ENCODE data around the gene AGBL4. TPM values are rescaled to one million over a fixed set of nuclear protein-coding genes. Genes with fewer than 3 reads are reported as not detected.

Gene AGBL4
- total and polyA plus RNA-seq, 8 donors, result 0.32 to 1.3 (median 0.87) TPM

GRCh38 chr1:49424782-49425181 lies 599.0 kb downstream of the AGBL4 start:
- no peaks in the 10 kb centered on the region for H3K36me3 ChIP-seq
- no peak for DNase-seq
- H3K4me3 ChIP-seq, result no peak overlapping the region
- no peak for TF ChIP-seq CTCF (IDR thresholded peaks at IDR 0.05)
- no peaks in the 10 kb centered on the region for H3K4me1 ChIP-seq
- H3K9me3 ChIP-seq, result peaks cover 0 to 2% of the 10 kb centered on the region in 2 donors
- ATAC-seq, result no peak
- H3K27ac ChIP-seq, result no peak overlapping the region
- intact Hi-C loops (cut with DNase I), result no loop called here
- no peaks in the 10 kb centered on the region for H3K27me3 ChIP-seq

- no peaks in the 10 kb centered on the region for H3K36me3 ChIP-seq
- H3K9me3 ChIP-seq, result no peaks in the 10 kb centered on the region
- ATAC-seq (no peak), DNase-seq (no peak)
- no peaks in the 10 kb centered on the region for H3K27me3 ChIP-seq
- no peak overlapping the region for H3K27ac ChIP-seq
- no peaks in the 10 kb centered on the region for H3K4me1 ChIP-seq
- TF ChIP-seq CTCF (IDR thresholded peaks at IDR 0.05), result no peak
- H3K4me3 ChIP-seq, result no peak overlapping the region
- intact Hi-C loops (cut with DNase I), result no loop called here
Measured at GRCh38 chr1:49416758-49417157, 607.0 kb downstream of the AGBL4 start.

GRCh38 chr1:49408346-49408745 lies 615.4 kb downstream of the AGBL4 start:
- intact Hi-C loops (cut with DNase I), result no loop called here

GRCh38 chr1:49397086-49397485 lies 626.7 kb downstream of the AGBL4 start:
- Histone ChIP-seq H3K4me1 (no peaks in the 10 kb centered on the region), H3K27ac (no peak overlapping the region), H3K9me3 (peaks cover 0 to 10% of the 10 kb centered on the region in 2 donors), H3K4me3 (no peak overlapping the region), H3K36me3 (no peaks in the 10 kb centered on the region), H3K27me3 (no peaks in the 10 kb centered on the region)
- intact Hi-C loops (cut with DNase I), result no loop called here
- ATAC-seq (no peak), DNase-seq (no peak)
- TF ChIP-seq CTCF (IDR thresholded peaks at IDR 0.05), result no peak

More at GRCh38 chr1:49408346-49408745, 615.4 kb downstream of the AGBL4 start:
- ATAC-seq (no peak), DNase-seq (no peak)
- H3K27ac ChIP-seq, result no peak overlapping the region
- no peaks in the 10 kb centered on the region for H3K4me1 ChIP-seq
- no peak overlapping the region for H3K4me3 ChIP-seq
- H3K27me3 ChIP-seq, result no peaks in the 10 kb centered on the region
- H3K36me3 ChIP-seq, result no peaks in the 10 kb centered on the region
- TF ChIP-seq CTCF (IDR thresholded peaks at IDR 0.05), result no peak
- H3K9me3 ChIP-seq, result peaks cover 0 to 1% of the 10 kb centered on the region in 2 donors

- no peaks in the 10 kb centered on the region for H3K4me1 ChIP-seq
- no peaks in the 10 kb centered on the region for H3K27me3 ChIP-seq
- no peaks in the 10 kb centered on the region for H3K9me3 ChIP-seq
- DNase-seq, result no peak
- H3K4me3 ChIP-seq, result no peak overlapping the region
- no peak overlapping the region for H3K27ac ChIP-seq
- ATAC-seq, result no peak
- H3K36me3 ChIP-seq, result no peaks in the 10 kb centered on the region
- TF ChIP-seq CTCF (IDR thresholded peaks at IDR 0.05), result no peak
- intact Hi-C loops (cut with DNase I), result no loop called here
Measured at GRCh38 chr1:49394200-49394599, 629.6 kb downstream of the AGBL4 start.
